ENCODE results near the gene GRID2IP. TPM values are rescaled to one million over a fixed set of nuclear protein-coding genes. Genes with fewer than 3 reads are reported as not detected.
"Not testable (repeated sequence)": the region's sequence is repeated elsewhere in the genome, so short reads cannot be mapped to it uniquely, and the experiment has no call there.

The GRID2IP gene
- total RNA-seq, 4 donors from 2014 or later = not detected

DNA sequence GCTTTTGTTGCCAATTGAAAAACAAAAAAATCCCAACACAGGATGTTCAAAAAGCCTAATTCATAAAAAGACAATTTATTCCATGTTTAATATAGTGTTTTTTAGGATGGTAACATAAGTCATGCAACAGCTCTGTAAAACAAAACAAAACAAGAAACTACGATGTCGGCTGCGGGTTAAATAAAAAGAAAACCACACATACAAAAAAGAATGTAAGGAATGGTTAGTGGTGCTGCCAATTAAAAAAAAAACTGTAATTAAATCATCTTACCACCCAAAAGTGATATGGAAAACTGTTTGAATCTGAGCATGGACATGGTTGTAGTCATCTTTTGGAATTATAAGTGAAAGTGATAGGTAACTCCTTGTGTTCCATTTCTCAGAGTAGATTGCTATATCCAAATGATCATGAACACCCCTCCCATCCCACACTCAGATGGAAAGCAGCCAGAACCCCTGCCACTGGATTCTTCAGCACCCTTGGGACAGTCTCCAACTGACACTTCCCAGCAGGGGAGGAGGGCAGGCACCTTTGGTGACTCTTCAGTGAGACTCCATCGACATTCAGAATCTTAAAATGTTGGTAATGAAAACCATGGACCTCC is 89.2 kb downstream of the GRID2IP start:
- peaks cover 0 to 65% (median 0%) of the 10 kb centered on the region in 3 donors for H3K36me3 ChIP-seq
- TF ChIP-seq POLR2A (IDR thresholded peaks at IDR 0.05) = no peak
- no peak for TF ChIP-seq EP300 (IDR thresholded peaks at IDR 0.05)
- TF ChIP-seq, protein P1, sequence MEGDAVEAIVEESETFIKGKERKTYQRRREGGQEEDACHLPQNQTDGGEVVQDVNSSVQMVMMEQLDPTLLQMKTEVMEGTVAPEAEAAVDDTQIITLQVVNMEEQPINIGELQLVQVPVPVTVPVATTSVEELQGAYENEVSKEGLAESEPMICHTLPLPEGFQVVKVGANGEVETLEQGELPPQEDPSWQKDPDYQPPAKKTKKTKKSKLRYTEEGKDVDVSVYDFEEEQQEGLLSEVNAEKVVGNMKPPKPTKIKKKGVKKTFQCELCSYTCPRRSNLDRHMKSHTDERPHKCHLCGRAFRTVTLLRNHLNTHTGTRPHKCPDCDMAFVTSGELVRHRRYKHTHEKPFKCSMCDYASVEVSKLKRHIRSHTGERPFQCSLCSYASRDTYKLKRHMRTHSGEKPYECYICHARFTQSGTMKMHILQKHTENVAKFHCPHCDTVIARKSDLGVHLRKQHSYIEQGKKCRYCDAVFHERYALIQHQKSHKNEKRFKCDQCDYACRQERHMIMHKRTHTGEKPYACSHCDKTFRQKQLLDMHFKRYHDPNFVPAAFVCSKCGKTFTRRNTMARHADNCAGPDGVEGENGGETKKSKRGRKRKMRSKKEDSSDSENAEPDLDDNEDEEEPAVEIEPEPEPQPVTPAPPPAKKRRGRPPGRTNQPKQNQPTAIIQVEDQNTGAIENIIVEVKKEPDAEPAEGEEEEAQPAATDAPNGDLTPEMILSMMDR (IDR thresholded peaks at IDR 0.05) = no peak
- H3K27ac ChIP-seq = no peak overlapping the region
- DNase-seq (ENCODE audit: low spot score in 2 of 2) = no peak
- H3K9me3 ChIP-seq = no peaks in the 10 kb centered on the region
- H3K4me1 ChIP-seq = no peaks in the 10 kb centered on the region
- H3K27me3 ChIP-seq = no peaks in the 10 kb centered on the region
- WGBS, 2 donors = 54 to 59% methylated on average over 4 of the region's 4 CpGs
- H3K4me3 ChIP-seq = no peak overlapping the region

- Histone ChIP-seq H3K4me1 (no peaks in the 10 kb centered on the region), H3K9me3 (no peaks in the 10 kb centered on the region), H3K4me3 (no peak overlapping the region), H3K27ac (no peak overlapping the region), H3K36me3 (peaks cover 0 to 56% (median 0%) of the 10 kb centered on the region in 3 donors), H3K27me3 (no peaks in the 10 kb centered on the region)
- TF ChIP-seq EP300 (IDR thresholded peaks at IDR 0.05) (no peak), POLR2A (IDR thresholded peaks at IDR 0.05) (no peak)
- TF ChIP-seq, protein P1 (IDR thresholded peaks at IDR 0.05) = no peak
- no peak for DNase-seq (ENCODE audit: low spot score in 2 of 2)
- WGBS, 2 donors = 91% methylated on average over 10 to 11 of the region's 11 CpGs
Measured at GRCh38 chr7:6460990-6461584, 90.2 kb downstream of the GRID2IP start.

DNA sequence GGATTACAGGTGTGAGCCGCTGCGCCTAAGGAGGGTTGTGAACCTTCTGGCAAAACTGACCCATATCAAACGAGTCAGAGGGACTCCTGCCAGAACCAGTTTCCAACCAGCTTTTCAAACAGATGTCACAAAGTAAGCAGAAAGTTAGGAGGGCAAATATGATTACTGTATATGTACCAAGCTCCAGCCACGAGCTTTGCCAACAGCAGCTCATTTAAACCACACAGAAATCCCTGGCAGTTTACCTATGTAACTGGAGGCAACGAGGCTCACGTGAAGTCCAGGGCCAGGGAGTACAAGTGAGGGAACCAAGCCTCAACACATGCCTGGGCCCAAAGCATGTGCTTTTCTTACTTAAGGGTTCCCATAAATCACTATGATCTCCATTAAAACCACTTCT is 91.0 kb downstream of the GRID2IP start:
- Histone ChIP-seq H3K9me3 (no peaks in the 10 kb centered on the region), H3K36me3 (peaks cover 0 to 48% (median 0%) of the 10 kb centered on the region in 3 donors), H3K4me1 (no peaks in the 10 kb centered on the region), H3K27ac (no peak overlapping the region), H3K4me3 (no peak overlapping the region), H3K27me3 (no peaks in the 10 kb centered on the region)
- TF ChIP-seq POLR2A (IDR thresholded peaks at IDR 0.05) = no peak
- no peak for TF ChIP-seq EP300 (IDR thresholded peaks at IDR 0.05)
- no peak for DNase-seq (ENCODE audit: low spot score in 2 of 2)
- 83 to 84% methylated on average over 6 of the region's 6 CpGs for WGBS, 2 donors

DNA sequence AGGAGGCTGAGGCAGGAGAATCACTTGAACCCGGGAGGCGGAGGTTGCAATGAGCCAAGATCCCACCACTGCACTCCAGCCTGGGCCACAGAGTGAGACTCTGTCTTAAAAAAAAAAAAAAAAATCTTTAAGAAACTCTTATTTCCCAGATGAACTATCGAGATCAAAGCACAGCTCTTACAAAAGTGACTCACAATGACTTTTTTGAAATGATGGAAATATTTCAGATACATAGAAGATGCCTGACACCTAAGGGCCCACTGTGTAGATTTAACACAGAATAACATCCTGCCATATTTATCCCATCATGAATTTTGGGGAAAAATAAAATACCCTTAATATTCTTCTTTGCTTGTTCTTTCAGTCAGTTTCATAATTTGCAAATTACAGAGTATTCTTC is 92.6 kb downstream of the GRID2IP start:
- H3K27ac ChIP-seq; DNase-seq (ENCODE audit: low spot score in 2 of 2); H3K4me1 ChIP-seq; H3K9me3 ChIP-seq; H3K4me3 ChIP-seq; H3K27me3 ChIP-seq: not testable (repeated sequence)
- 86 to 94% methylated on average over 3 of the region's 3 CpGs for WGBS, 2 donors
- H3K36me3 ChIP-seq = peaks cover 0 to 32% (median 0%) of the 10 kb centered on the region in 3 donors

GRCh38 chr7:6453734-6454133 is 97.5 kb downstream of the GRID2IP start:
- Histone ChIP-seq H3K4me1 (peaks cover 0 to 3% (median 0%) of the 10 kb centered on the region in 4 donors), H3K9me3 (no peaks in the 10 kb centered on the region), H3K36me3 (no peaks in the 10 kb centered on the region), H3K27me3 (no peaks in the 10 kb centered on the region), H3K27ac (no peak overlapping the region), H3K4me3 (no peak overlapping the region)
- TF ChIP-seq, protein P1 (IDR thresholded peaks at IDR 0.05) = no peak
- WGBS, 2 donors = 78 to 85% methylated on average over 4 of the region's 4 CpGs
- no peak for DNase-seq (ENCODE audit: low spot score in 2 of 2)

DNA sequence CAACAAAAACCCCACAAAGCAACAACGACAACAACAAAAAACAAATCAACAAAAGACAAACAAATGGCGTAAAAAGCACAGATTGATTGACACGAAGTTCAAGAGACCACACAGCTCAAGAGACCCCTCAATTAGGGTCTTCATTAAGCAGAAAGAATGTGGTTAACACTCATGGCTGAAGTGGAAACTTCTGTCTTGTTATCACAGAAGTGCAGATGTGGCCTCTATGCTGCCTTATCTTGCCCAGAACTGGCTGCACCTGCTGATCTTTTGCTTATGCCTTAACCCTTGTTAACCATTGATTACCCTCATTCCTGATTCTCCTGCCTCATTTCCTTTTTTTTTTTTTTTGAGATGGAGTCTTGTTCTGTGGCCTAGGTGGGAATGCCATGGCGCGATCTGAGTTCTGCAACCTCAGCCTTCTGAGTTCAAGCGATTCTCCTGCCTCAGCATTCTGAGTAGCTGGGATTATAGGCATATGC is 100.0 kb downstream of the GRID2IP start:
- no peaks in the 10 kb centered on the region for H3K9me3 ChIP-seq
- H3K4me3 ChIP-seq = no peak overlapping the region
- WGBS, 2 donors = 83 to 84% methylated on average over 6 of the region's 6 CpGs
- H3K36me3 ChIP-seq = no peaks in the 10 kb centered on the region
- TF ChIP-seq, protein P1 (IDR thresholded peaks at IDR 0.05) = no peak
- TF ChIP-seq EP300 (IDR thresholded peaks at IDR 0.05) = no peak
- no peak for TF ChIP-seq POLR2A (IDR thresholded peaks at IDR 0.05)
- no peak overlapping the region for H3K27ac ChIP-seq
- H3K27me3 ChIP-seq = no peaks in the 10 kb centered on the region
- no peak for DNase-seq (ENCODE audit: low spot score in 2 of 2)
- peaks cover 0 to 18% (median 2%) of the 10 kb centered on the region in 4 donors for H3K4me1 ChIP-seq

DNA sequence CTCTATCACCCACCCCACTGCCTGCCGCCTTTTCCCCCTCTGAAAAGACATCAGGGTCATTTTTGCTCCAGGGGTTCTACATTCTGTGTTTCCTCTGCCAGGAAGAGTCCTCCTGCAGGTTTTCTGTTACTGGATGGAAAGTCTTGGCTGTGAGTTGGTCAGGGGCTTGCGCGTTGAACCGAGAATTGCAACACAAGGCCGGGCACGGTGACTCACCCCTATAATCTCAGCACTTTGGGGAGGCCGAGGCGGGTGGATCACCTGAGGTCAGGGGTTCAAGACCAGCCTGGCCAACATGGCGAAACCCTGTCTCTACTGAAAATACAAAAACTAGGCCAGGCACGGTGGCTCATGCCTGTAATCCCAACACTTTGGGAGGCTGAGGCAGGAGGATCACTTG is 100.7 kb downstream of the GRID2IP start:
- H3K27ac ChIP-seq; H3K27me3 ChIP-seq; H3K36me3 ChIP-seq; H3K9me3 ChIP-seq; H3K4me3 ChIP-seq; DNase-seq (ENCODE audit: low spot score in 2 of 2): not testable (repeated sequence)
- peaks cover 0 to 21% (median 2%) of the 10 kb centered on the region in 4 donors for H3K4me1 ChIP-seq
- WGBS, 2 donors = 88% methylated on average over 9 to 10 of the region's 10 CpGs

- H3K4me1 ChIP-seq = peaks cover 0 to 26% (median 2%) of the 10 kb centered on the region in 4 donors
- H3K27me3 ChIP-seq; DNase-seq (ENCODE audit: low spot score in 2 of 2); H3K27ac ChIP-seq; H3K9me3 ChIP-seq; H3K4me3 ChIP-seq: not testable (repeated sequence)
- WGBS, 2 donors = 73 to 80% methylated on average over 8 to 11 of the region's 11 CpGs
- peaks cover 0 to 10% (median 4%) of the 10 kb centered on the region in 3 donors for H3K36me3 ChIP-seq
Measured at GRCh38 chr7:6449884-6450283, 101.4 kb downstream of the GRID2IP start.

Data from tibial nerve (tissue), 4 donors.